ENCODE data around the gene STARD3NL. TPM values are rescaled to one million over a fixed set of nuclear protein-coding genes. Genes with fewer than 3 reads are reported as not detected.
"Not testable (repeated sequence)": the region's sequence is repeated elsewhere in the genome, so short reads cannot be mapped to it uniquely, and the experiment has no call there.

The STARD3NL gene
- total and polyA plus RNA-seq, 2 experiments from 2014 or later, result 65.1 to 84.8 TPM

- H3K27me3 ChIP-seq; H4K20me1 ChIP-seq (ENCODE audit: insufficient read depth, poor library complexity, severe bottlenecking); H3K4me2 ChIP-seq; H2AFZ ChIP-seq; H3K4me3 ChIP-seq; H3K9me2 ChIP-seq (replicated peaks; ENCODE audit: insufficient read depth); H3K27ac ChIP-seq; H3K9me3 ChIP-seq (ENCODE audit: low read depth); DNase-seq (ENCODE audit: low spot score); H3K79me2 ChIP-seq; H3K4me1 ChIP-seq (ENCODE audit: insufficient read depth); H3K36me3 ChIP-seq (replicated peaks; ENCODE audit: insufficient read depth, low read depth): not testable (repeated sequence)
- 79% methylated on average over 3 of the region's 3 CpGs for WGBS (ENCODE audit: low lambda C conversion rate, missing lambda C conversion rate)
Observed at GRCh38 chr7:38265958-38266357, 87.9 kb downstream of the STARD3NL start.

DNA sequence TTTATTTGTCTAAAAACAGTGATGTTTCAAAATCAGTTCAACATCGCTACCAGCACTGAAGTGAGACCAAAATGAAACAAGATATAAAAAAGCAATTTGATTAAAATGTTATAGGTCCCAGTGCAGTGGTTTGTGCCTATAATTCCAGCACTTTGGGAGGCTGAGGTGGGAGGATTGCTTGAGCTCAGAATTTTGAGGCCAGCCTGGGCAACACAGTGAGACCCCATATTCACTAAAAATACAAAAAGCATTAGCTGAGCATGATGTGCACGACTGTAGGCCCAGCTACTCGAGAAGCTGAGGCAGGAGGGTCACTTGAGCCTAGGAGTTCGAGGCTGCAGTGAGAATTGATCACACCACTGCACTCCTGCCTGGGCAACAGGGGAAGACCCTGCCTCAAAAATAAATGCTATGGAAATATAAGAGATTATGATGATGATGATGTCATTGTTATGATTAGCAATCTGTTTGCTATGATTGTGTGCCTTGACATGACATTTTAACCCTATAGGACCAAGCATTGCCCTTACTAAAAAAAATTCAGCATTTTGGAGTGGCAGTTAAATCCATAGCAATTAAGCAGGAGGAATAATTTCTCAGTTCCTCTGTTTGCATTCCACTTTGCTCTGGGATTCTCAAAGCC lies 91.8 kb downstream of the STARD3NL start:
- not testable (repeated sequence) for H3K4me1 ChIP-seq (ENCODE audit: insufficient read depth); H3K9me2 ChIP-seq (replicated peaks; ENCODE audit: insufficient read depth); H4K20me1 ChIP-seq (ENCODE audit: insufficient read depth, poor library complexity, severe bottlenecking); H3K9me3 ChIP-seq (ENCODE audit: low read depth); H3K36me3 ChIP-seq (replicated peaks; ENCODE audit: insufficient read depth, low read depth); DNase-seq (ENCODE audit: low spot score); H3K27ac ChIP-seq; H3K4me2 ChIP-seq; H3K4me3 ChIP-seq; H2AFZ ChIP-seq; H3K79me2 ChIP-seq; H3K27me3 ChIP-seq
- WGBS (ENCODE audit: low lambda C conversion rate, missing lambda C conversion rate), result 95% methylated on average over 4 of the region's 4 CpGs

- not testable (repeated sequence) for H3K27ac ChIP-seq; H3K27me3 ChIP-seq; H2AFZ ChIP-seq; H3K36me3 ChIP-seq (replicated peaks; ENCODE audit: insufficient read depth, low read depth); H3K4me1 ChIP-seq (ENCODE audit: insufficient read depth); H3K9me3 ChIP-seq (ENCODE audit: low read depth); H4K20me1 ChIP-seq (ENCODE audit: insufficient read depth, poor library complexity, severe bottlenecking); H3K9me2 ChIP-seq (replicated peaks; ENCODE audit: insufficient read depth); H3K4me2 ChIP-seq; DNase-seq (ENCODE audit: low spot score); H3K4me3 ChIP-seq; H3K79me2 ChIP-seq
- 83% methylated on average over 1 of the region's 2 CpGs for WGBS (ENCODE audit: low lambda C conversion rate, missing lambda C conversion rate)
Observed at GRCh38 chr7:38270405-38270804, 92.4 kb downstream of the STARD3NL start.

GRCh38 chr7:38273286-38273995 lies 95.4 kb downstream of the STARD3NL start, which contains the start of gene TARP:
TARP (minus strand) TSS chr7:38273636.
- no peaks in the 10 kb centered on the region for H3K27me3 ChIP-seq
- H3K4me1 ChIP-seq (ENCODE audit: insufficient read depth), result no peaks in the 10 kb centered on the region
- H4K20me1 ChIP-seq (ENCODE audit: insufficient read depth, poor library complexity, severe bottlenecking), result no peaks in the 10 kb centered on the region
- H3K4me2 ChIP-seq, result no peak within 1 kb of the TSS
- no peak within 1 kb of the TSS for H3K4me3 ChIP-seq
- no peak within 1 kb of the TSS for H2AFZ ChIP-seq
- H3K79me2 ChIP-seq, result no peaks in the 10 kb centered on the region
- no peak within 1 kb of the TSS for H3K27ac ChIP-seq
- no peaks in the 10 kb centered on the region for H3K9me3 ChIP-seq (ENCODE audit: low read depth)
- TF ChIP-seq EZH2 (IDR thresholded peaks at IDR 0.05; ENCODE audit: borderline replicate concordance), result no peak
- TF ChIP-seq CTCF (IDR thresholded peaks at IDR 0.05; ENCODE audit: poor library complexity), result no peak
- no peak for TF ChIP-seq EZH2phosphoT487 (IDR thresholded peaks at IDR 0.05; ENCODE audit: low read depth, severe bottlenecking, unreplicated experiment)
- no peak for DNase-seq (ENCODE audit: low spot score)
- H3K36me3 ChIP-seq (replicated peaks; ENCODE audit: insufficient read depth, low read depth), result no peaks in the 10 kb centered on the region
- no peaks in the 10 kb centered on the region for H3K9me2 ChIP-seq (replicated peaks; ENCODE audit: insufficient read depth)
- WGBS (ENCODE audit: low lambda C conversion rate, missing lambda C conversion rate), result 70% methylated on average over 2 of the region's 2 CpGs

- Histone ChIP-seq H3K79me2 (no peaks in the 10 kb centered on the region), H3K27me3 (no peaks in the 10 kb centered on the region), H4K20me1 (ENCODE audit: insufficient read depth, poor library complexity, severe bottlenecking) (no peaks in the 10 kb centered on the region), H3K9me3 (ENCODE audit: low read depth) (no peaks in the 10 kb centered on the region), H3K4me1 (ENCODE audit: insufficient read depth) (no peaks in the 10 kb centered on the region), H3K36me3 (replicated peaks; ENCODE audit: insufficient read depth, low read depth) (no peaks in the 10 kb centered on the region), H3K27ac (no peak overlapping the region), H3K9me2 (replicated peaks; ENCODE audit: insufficient read depth) (no peaks in the 10 kb centered on the region), H2AFZ (no peak overlapping the region), H3K4me2 (no peak overlapping the region), H3K4me3 (no peak overlapping the region)
- WGBS (ENCODE audit: low lambda C conversion rate, missing lambda C conversion rate), result 96% methylated on average over 4 of the region's 4 CpGs
- DNase-seq (ENCODE audit: low spot score), result no peak
- TF ChIP-seq CTCF (IDR thresholded peaks at IDR 0.05; ENCODE audit: poor library complexity) (no peak), EZH2phosphoT487 (IDR thresholded peaks at IDR 0.05; ENCODE audit: low read depth, severe bottlenecking, unreplicated experiment) (no peak), EZH2 (IDR thresholded peaks at IDR 0.05; ENCODE audit: borderline replicate concordance) (no peak)
Observed at GRCh38 chr7:38274486-38274885, 96.4 kb downstream of the STARD3NL start.

Data from hepatocyte (in vitro differentiated cells).